Adrenal gland (tissue), 12 donors: ENCODE results near the gene AGPAT1. TPM values are rescaled to one million over a fixed set of nuclear protein-coding genes. Genes with fewer than 3 reads are reported as not detected.
"Not testable (repeated sequence)": the region's sequence is repeated elsewhere in the genome, so short reads cannot be mapped to it uniquely, and the experiment has no call there.

Experiments used
- DNase-seq, 7 donors: peaks; one replicate each; pipeline ENCODE4 v3.0.0-alpha.2; 2019 to 2020
- H3K27ac ChIP-seq, 5 donors: fragments of 200-600 bp; sonication (generic) in 4 of 5; 1 replicate in 3 of 5; 2 replicates in 2 of 5; pipeline versions ENCODE4 v1.5.1 to v1.8.0; 2016 to 2020; ENCODE audit warnings: mild to moderate bottlenecking in 1 of 5
- H3K27me3 ChIP-seq: fragments of 200-600 bp; 2 replicates; pipeline ENCODE4 v1.8.0; 2021
- H3K36me3 ChIP-seq, 2 donors: fragments of 200-600 bp; replicated peaks in 1 of 2; 1 replicate in 1 of 2; 2 replicates in 1 of 2; pipeline versions ENCODE4 v1.5.1 to v1.8.0; 2018 to 2022
- H3K4me1 ChIP-seq, 2 donors: fragments of 200-600 bp; replicated peaks in 1 of 2; 1 replicate in 1 of 2; 2 replicates in 1 of 2; pipeline versions ENCODE4 v1.5.1 to v1.8.0; 2018 to 2021
- H3K4me3 ChIP-seq, 4 donors: fragments of 200-600 bp; sonication (generic) in 3 of 4; one replicate each; pipeline ENCODE4 v1.5.1; 2016 to 2018
- H3K9me3 ChIP-seq, 3 donors: fragments of 200-600 bp; sonication (generic) in 1 of 3; replicated peaks in 1 of 3; 1 replicate in 2 of 3; 2 replicates in 1 of 3; pipeline versions ENCODE4 v1.5.1 to v1.8.0; 2016 to 2021
- POLR2A ChIP-seq, 2 donors: fragments of 450-650 bp; IDR thresholded peaks; one replicate each; pipeline ENCODE4 v1.6.1; 2017; ENCODE audit warnings: antibody characterized with exemption in 2 of 2, mild to moderate bottlenecking in 2 of 2, moderate library complexity in 1 of 2
- WGBS, 4 donors: extraction: QIAGEN DNeasy Blood & Tissue Kit in 2 of 4; methylation state at CpG; one replicate each; pipeline versions ENCODE4 v1.1.5 to v1.1.7; 2013 to 2017; 5-methylcytosine and 5-hydroxymethylcytosine counted together
- intact Hi-C, 2 donors: fragments of 100-400 bp; cut with DNase I; formaldehyde crosslinking; loops; one replicate each; pipeline versions ENCODE4 v1.14.1 to v1.15.0; 2022 to 2023
- polyA plus RNA-seq, 3 donors: library from polyadenylated mRNA; stranded (reverse); fragments of 200-250 nt in 2 of 3; fragments of 350-450 nt in 1 of 3; fragmentation: Illumina TruSeq in 1 of 3; extraction: RNeasy Lipid Tissue Mini Kit (QIAGEN cat#74804) in 1 of 3; gene quantifications; one replicate each; pipeline ENCODE4 v1.2.3, GENCODE V29; 2013 to 2014
- total RNA-seq, 9 donors: library from RNA; depleted of rRNA in 4 of 9; stranded (reverse); fragments of >200 nt in 4 of 9; fragments of 120-200 nt in 1 of 9; fragmentation: NEBNext Ultra II Directional in 1 of 9; extraction: Animal tissue kit (Norgen Biotek cat#: 25700) in 1 of 9; gene quantifications; one replicate each; pipeline versions ENCODE4 v1.1.0 to v1.2.4, GENCODE V29; 2013 to 2023
- TF ChIP-seq, protein P1 (sequence below), 6 experiments: fragments of 450-650 bp in 4 of 6; fragments of 200-600 bp in 2 of 6; sonication (generic) in 1 of 6; IDR thresholded peaks; 1 replicate in 5 of 6; 2 replicates in 1 of 6; pipeline versions ENCODE4 v1.5.1 to v1.8.0; 2016 to 2021; ENCODE audit warnings: antibody characterized with exemption in 6 of 6, mild to moderate bottlenecking in 2 of 6, moderate library complexity in 1 of 6
- donor health status: healthy with polysubstance abuse.
- donor health status: Bipolar disorder and iron deficiency.
- donor health status: DM: yes; HTN: yes; CAD: no.
- donor health status: DM: no; HTN: no; CAD: no.
- donor health status: DM: no; HTN: no; CAD: no.
- donor health status: DM: yes; HTN: yes; CAD: no.

Gene AGPAT1
- total and polyA plus RNA-seq, 12 donors = 51.9 to 91.9 (median 68.5) TPM

- Histone ChIP-seq H3K36me3 (no peaks in the 10 kb centered on the region), H3K27me3 (no peaks in the 10 kb centered on the region), H3K9me3 (no peaks in the 10 kb centered on the region), H3K27ac (peak overlapping the region in 4 of 5 donors; percentile 98 to 100 (median 100)), H3K4me3 (peak overlapping the region in 1 of 4 donors; percentile 77), H3K4me1 (peaks cover 8 to 34% of the 10 kb centered on the region in 2 donors)
- TF ChIP-seq POLR2A (IDR thresholded peaks at IDR 0.05) = no peak
- TF ChIP-seq, protein P1, sequence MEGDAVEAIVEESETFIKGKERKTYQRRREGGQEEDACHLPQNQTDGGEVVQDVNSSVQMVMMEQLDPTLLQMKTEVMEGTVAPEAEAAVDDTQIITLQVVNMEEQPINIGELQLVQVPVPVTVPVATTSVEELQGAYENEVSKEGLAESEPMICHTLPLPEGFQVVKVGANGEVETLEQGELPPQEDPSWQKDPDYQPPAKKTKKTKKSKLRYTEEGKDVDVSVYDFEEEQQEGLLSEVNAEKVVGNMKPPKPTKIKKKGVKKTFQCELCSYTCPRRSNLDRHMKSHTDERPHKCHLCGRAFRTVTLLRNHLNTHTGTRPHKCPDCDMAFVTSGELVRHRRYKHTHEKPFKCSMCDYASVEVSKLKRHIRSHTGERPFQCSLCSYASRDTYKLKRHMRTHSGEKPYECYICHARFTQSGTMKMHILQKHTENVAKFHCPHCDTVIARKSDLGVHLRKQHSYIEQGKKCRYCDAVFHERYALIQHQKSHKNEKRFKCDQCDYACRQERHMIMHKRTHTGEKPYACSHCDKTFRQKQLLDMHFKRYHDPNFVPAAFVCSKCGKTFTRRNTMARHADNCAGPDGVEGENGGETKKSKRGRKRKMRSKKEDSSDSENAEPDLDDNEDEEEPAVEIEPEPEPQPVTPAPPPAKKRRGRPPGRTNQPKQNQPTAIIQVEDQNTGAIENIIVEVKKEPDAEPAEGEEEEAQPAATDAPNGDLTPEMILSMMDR (IDR thresholded peaks at IDR 0.05) = peak in 5 of 6 experiments; percentile 14 to 82 (median 50)
- DNase-seq = peak; percentile 100
- 0 to 2% (median 0%) methylated on average over 6 to 25 of the region's 25 CpGs for WGBS, 4 donors
- intact Hi-C loops = no loop called here
Observed at GRCh38 chr6:32195652-32195901, 19.7 kb upstream of the AGPAT1 start.

DNA sequence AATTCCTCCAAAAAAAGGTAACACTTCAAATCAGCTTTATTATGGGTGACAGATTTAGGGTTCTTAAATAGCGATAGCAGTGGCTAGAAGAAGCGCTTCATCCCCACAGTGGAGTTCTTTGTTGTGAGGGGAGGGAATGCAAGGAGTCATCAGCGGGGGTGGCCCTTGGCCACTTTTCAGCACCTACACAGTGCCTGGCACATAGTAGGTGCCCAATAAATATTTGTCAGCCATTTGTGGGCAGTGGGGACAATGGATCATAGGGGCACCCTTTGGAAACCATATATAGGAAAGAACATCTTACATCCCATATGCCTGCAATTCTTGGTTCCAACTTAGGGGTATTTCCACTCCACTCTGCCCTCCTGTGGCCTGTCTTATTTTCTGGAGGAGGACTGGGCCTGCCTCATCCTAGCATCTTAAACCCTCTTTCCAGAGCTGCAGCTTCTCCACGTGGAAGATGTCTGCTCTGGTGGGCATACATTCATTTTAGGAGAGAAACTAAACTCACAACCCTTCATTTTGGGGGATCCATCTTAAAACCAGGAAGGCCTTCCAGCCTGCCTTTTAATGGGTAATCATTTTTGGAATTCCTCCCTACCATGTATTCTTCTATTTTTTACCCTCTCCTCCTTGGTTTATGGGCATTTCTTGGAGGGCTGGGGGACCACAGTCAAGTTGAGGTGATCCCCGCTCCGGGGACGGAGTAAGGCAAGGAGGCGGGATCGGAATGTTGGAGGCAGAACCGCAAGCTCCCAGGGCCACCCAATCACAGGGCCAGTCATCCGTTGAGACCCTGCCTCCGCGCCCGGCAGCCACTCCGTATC lies 19.2 kb upstream of the AGPAT1 start:
- no peaks in the 10 kb centered on the region for H3K9me3 ChIP-seq
- H3K4me3 ChIP-seq = peak overlapping the region in 2 of 4 donors; percentile 5 to 51
- intact Hi-C loops = loop anchor here in 1 of 2 donors (5.0 kb wide), 1 partner anchor 83 kb away; no protein-coding TSS in a partner anchor
- H3K27ac ChIP-seq = peak overlapping the region; percentile 66 to 100 (median 91)
- peak; percentile 47 to 76 for TF ChIP-seq POLR2A (IDR thresholded peaks at IDR 0.05)
- TF ChIP-seq, protein P1 (IDR thresholded peaks at IDR 0.05) = peak; percentile 14 to 78 (median 52)
- WGBS, 4 donors = 14 to 23% (median 15%) methylated on average over 10 to 15 of the region's 15 CpGs
- no peaks in the 10 kb centered on the region for H3K36me3 ChIP-seq
- H3K4me1 ChIP-seq = peaks cover 11 to 36% of the 10 kb centered on the region in 2 donors
- no peaks in the 10 kb centered on the region for H3K27me3 ChIP-seq
- peak in 5 of 7 donors; percentile 53 to 81 (median 63) for DNase-seq

DNA sequence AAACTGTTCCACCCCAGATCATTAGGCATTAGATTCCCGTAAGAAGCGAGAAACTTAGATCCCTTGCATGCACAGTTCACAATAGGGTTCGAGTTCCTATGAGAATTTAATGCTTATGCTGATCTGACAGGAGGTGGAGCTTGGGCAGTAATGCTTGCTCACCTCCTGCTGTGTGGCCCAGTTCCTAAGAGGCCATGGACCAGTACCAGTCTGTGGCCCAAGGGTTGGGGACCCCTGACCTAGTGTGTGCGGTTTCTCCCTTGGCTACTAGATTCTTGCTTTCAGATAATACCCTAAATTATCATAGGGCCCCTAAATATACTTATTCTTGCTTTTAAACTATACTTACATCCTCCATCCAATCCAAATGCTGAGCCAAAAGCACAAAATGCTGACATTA lies 18.5 kb upstream of the AGPAT1 start:
- Histone ChIP-seq H3K36me3 (no peaks in the 10 kb centered on the region), H3K27me3 (no peaks in the 10 kb centered on the region), H3K4me1 (peaks cover 11 to 36% of the 10 kb centered on the region in 2 donors), H3K27ac (peak overlapping the region in 3 of 5 donors; percentile 90 to 100 (median 98)), H3K4me3 (no peak overlapping the region), H3K9me3 (no peaks in the 10 kb centered on the region)
- DNase-seq = peak in 1 of 7 donors; percentile 58
- intact Hi-C loops = loop anchor here in 1 of 2 donors (5.0 kb wide), 1 partner anchor 82 kb away; no protein-coding TSS in a partner anchor
- TF ChIP-seq POLR2A (IDR thresholded peaks at IDR 0.05) = no peak
- TF ChIP-seq, protein P1 (IDR thresholded peaks at IDR 0.05) = no peak
- 90 to 95% (median 91%) methylated on average over 4 of the region's 4 CpGs for WGBS, 4 donors

GRCh38 chr6:32193096-32193495 lies 17.2 kb upstream of the AGPAT1 start:
- not testable (repeated sequence) for H3K36me3 ChIP-seq, H3K4me3 ChIP-seq, H3K27me3 ChIP-seq, H3K9me3 ChIP-seq
- Histone ChIP-seq H3K4me1 (peaks cover 21 to 47% of the 10 kb centered on the region in 2 donors), H3K27ac (peak overlapping the region in 3 of 5 donors; percentile 33 to 94 (median 79))
- 79 to 84% (median 83%) methylated on average over 13 of the region's 13 CpGs for WGBS, 4 donors
- intact Hi-C loops = loop anchor here in 1 of 2 donors (5.0 kb wide), 1 partner anchor 81 kb away; no protein-coding TSS in a partner anchor
- DNase-seq = peak in 1 of 7 donors; percentile 16
